ENCODE results near the gene GLIS1. TPM values are rescaled to one million over a fixed set of nuclear protein-coding genes. Genes with fewer than 3 reads are reported as not detected.
A peak's percentile ranks its signal among the peaks of the same experiment; 100 is the strongest.

Gene GLIS1
- total RNA-seq, 1 donor, result 1.6 TPM

DNA sequence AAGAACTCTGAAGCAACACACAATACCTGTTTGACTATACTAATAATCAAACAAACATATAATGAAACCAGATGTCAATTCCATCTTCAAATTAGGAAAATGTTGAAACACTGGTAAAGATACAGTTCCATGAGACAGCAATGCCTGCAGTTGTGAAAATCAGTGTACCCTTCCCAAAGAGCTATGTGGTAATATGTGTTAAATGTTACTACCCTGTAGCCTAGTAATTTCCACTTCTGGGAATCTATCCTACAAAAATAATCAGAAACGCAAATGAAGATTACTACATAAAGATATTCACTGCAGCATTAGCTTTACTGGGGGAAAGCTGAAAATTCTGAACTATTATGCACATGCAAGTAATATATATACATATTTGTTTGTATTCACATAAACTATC is 16.9 kb downstream of the GLIS1 start:
- peak; percentile 57 for DNase-seq (ENCODE audit: low read depth)
- H3K4me3 ChIP-seq (ENCODE audit: low read depth, low read length), result no peak overlapping the region
- no peak for TF ChIP-seq CTCF (IDR thresholded peaks at IDR 0.05; ENCODE audit: insufficient read depth, low read length)

DNA sequence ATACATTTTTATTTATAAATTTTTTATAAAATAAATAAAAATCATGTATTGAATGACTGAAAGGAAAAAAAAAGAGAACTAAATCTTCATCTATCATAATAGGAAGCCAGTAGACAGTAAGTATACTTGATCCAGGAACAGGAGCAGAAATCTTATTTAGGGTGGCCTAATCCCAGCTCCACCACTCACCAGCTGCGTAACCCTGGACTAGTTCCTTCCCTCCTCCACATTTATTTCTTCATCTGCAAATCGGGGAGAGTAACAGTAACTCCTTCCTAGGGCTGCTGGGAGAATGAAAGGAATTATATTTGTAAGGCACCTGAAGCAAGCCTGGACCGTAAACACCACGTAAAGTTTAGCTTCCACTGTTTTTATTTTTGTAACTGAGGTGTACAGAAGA is 17.9 kb downstream of the GLIS1 start:
- no peak overlapping the region for H3K4me3 ChIP-seq (ENCODE audit: low read depth, low read length)
- TF ChIP-seq CTCF (IDR thresholded peaks at IDR 0.05; ENCODE audit: insufficient read depth, low read length), result no peak

GRCh38 chr1:53719469-53719868 is 19.5 kb downstream of the GLIS1 start:
- H3K4me3 ChIP-seq (ENCODE audit: low read depth, low read length), result no peak overlapping the region
- TF ChIP-seq CTCF (IDR thresholded peaks at IDR 0.05; ENCODE audit: insufficient read depth, low read length), result no peak
- DNase-seq (ENCODE audit: low read depth), result no peak

More for the DNA sequence above, 17.9 kb downstream of the GLIS1 start:
- DNase-seq (ENCODE audit: low read depth), result no peak

DNA sequence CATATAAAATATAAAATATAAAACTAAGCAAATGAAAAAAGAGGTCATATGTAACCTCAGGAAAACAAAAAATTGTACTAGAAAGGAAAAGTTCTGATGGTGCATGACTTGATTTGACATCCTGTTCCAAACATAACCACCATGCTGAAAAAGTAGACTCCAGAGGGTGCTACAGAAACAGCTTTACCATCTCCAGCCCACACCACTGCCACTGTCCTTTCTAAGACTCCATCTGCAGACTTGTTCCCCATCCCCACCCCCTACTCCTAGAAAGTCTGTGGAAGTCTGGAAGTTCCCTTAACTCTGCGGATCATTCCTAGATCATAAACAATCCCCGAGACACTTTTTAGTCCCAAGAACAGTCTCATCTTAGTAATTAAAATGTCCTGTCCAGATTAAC is 20.5 kb downstream of the GLIS1 start:
- H3K4me3 ChIP-seq (ENCODE audit: low read depth, low read length), result no peak overlapping the region
- TF ChIP-seq CTCF (IDR thresholded peaks at IDR 0.05; ENCODE audit: insufficient read depth, low read length), result no peak
- DNase-seq (ENCODE audit: low read depth), result no peak

GRCh38 chr1:53717025-53717804 is 21.7 kb downstream of the GLIS1 start:
- no peak for TF ChIP-seq CTCF (IDR thresholded peaks at IDR 0.05; ENCODE audit: insufficient read depth, low read length)
- no peak for DNase-seq (ENCODE audit: low read depth)
- H3K4me3 ChIP-seq (ENCODE audit: low read depth, low read length), result no peak overlapping the region

DNA sequence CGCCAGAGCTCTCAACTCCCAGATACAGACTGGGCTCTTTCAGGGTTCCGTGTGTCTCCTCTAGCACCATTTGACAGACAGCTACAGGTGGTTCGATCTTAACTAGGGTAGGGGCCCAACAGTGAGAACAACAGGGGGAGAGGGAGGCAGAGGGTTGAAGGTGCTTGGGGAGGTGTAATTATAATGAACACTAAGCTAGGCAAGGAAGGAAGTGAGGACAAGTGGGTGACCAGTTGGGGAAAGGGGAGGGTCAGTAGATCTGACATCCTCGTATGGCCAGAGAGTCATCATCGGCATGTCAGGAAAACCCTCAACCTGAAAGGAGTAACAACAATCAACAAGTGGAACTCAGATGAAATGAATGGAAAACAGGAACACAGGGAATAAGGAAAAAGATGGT is 22.8 kb downstream of the GLIS1 start:
- TF ChIP-seq CTCF (IDR thresholded peaks at IDR 0.05; ENCODE audit: insufficient read depth, low read length), result no peak
- no peak overlapping the region for H3K4me3 ChIP-seq (ENCODE audit: low read depth, low read length)
- no peak for DNase-seq (ENCODE audit: low read depth)

GRCh38 chr1:53715478-53715877 is 23.5 kb downstream of the GLIS1 start:
- TF ChIP-seq CTCF (IDR thresholded peaks at IDR 0.05; ENCODE audit: insufficient read depth, low read length), result peak; percentile 58
- DNase-seq (ENCODE audit: low read depth), result no peak
- H3K4me3 ChIP-seq (ENCODE audit: low read depth, low read length), result no peak overlapping the region
